K562 (cell line): ENCODE data around the gene CCSER1. TPM values are rescaled to one million over a fixed set of nuclear protein-coding genes. Genes with fewer than 3 reads are reported as not detected.

ENCODE experiments used
- ATAC-seq: fragments of 200-7000 bp; cut with Tn5 transposase; 3 replicates; pipeline ENCODE4 v1.9.1; 2020; ENCODE audit warnings: moderate library complexity
- BruUV-seq: library from RNA; stranded (reverse); fragments of 400-500 nt; replicated peaks from 2 replicates; lab custom pipeline; 2021; lab: Mats Ljungman, UMichigan
- CTCF ChIA-PET: fragments of 300-600 bp; formaldehyde crosslinking; extraction: SDS; loops from one replicate; lab custom pipeline; 2021; ENCODE audit warnings: low intra/inter-chr PET ratio; lab: Yijun Ruan, JAX
- POLR2A ChIA-PET: fragments of 300-600, 350-650 bp; sonication (Branson Sonifier 250); formaldehyde crosslinking; extraction: SDS; loops from one replicate; lab custom pipeline; 2021; ENCODE audit warnings: antibody characterized with exemption, inconsistent platforms; lab: Yijun Ruan, JAX
- DNase-seq, 4 experiments: peaks; one replicate each; pipeline versions ENCODE4 v3.0.0 to v3.0.0-alpha.2; 2011 to 2018; ENCODE audit warnings: low spot score in 3 of 4, mixed read lengths in 3 of 4; ENCODE audit errors: extremely low read depth in 1 of 4
- FAIRE-seq: peaks from 2 replicates; lab custom pipeline; 2011; peaks lifted over from hg19 to GRCh38; lab: Jason Lieb, UNC
- H2AFZ ChIP-seq: 2 replicates; pipeline ENCODE4 v1.6.0; 2011; ENCODE audit warnings: low read depth, low read length, control low read depth, inconsistent platforms
- H3K27ac ChIP-seq: fragments of 200-600 bp; 3 replicates; pipeline ENCODE4 v1.8.0; 2011; ENCODE audit warnings: low read depth, mild to moderate bottlenecking, control low read depth, inconsistent platforms, low read length, moderate library complexity, mixed read lengths; ENCODE audit errors: extremely low read depth
- H3K27me3 ChIP-seq, 2 experiments: fragments of 300-600 bp in 1 of 2; 2 replicates in 1 of 2; 3 replicates in 1 of 2; pipeline versions ENCODE4 v1.6.0 to v1.8.0; 2011; ENCODE audit warnings: inconsistent platforms in 2 of 2, low read length in 2 of 2, mild to moderate bottlenecking in 1 of 2, mixed read lengths in 1 of 2, moderate library complexity in 1 of 2; ENCODE audit not compliant: control insufficient read depth in 2 of 2, insufficient read depth in 2 of 2
- H3K36me3 ChIP-seq: fragments of 300-600 bp; 3 replicates; pipeline ENCODE4 v1.8.0; 2011; ENCODE audit warnings: mild to moderate bottlenecking, low read length, inconsistent platforms; ENCODE audit not compliant: control insufficient read depth, insufficient read depth
- H3K4me1 ChIP-seq, 2 experiments: fragments of 200-600 bp in 1 of 2; replicated peaks in 1 of 2; 2 replicates in 1 of 2; 3 replicates in 1 of 2; pipeline versions ENCODE4 v1.5.1 to v1.8.0; 2011; ENCODE audit warnings: inconsistent platforms in 2 of 2, low read length in 2 of 2, mild to moderate bottlenecking in 1 of 2, mixed read lengths in 1 of 2, moderate library complexity in 1 of 2; ENCODE audit not compliant: control insufficient read depth in 2 of 2, insufficient read depth in 2 of 2
- H3K4me2 ChIP-seq: 2 replicates; pipeline ENCODE4 v1.6.1; 2011; ENCODE audit warnings: low read length, control low read depth, inconsistent platforms, mixed read lengths; ENCODE audit not compliant: insufficient read depth
- H3K4me3 ChIP-seq: fragments of 200-600 bp; sonication (generic), shearing (Covaris generic); 2 replicates; pipeline ENCODE4 v1.5.1; 2016; ENCODE audit warnings: control low read depth, inconsistent platforms
- H3K79me2 ChIP-seq: fragments of 200-600 bp; 3 replicates; pipeline ENCODE4 v1.8.0; 2011; ENCODE audit warnings: low read length, inconsistent platforms; ENCODE audit not compliant: control insufficient read depth, insufficient read depth
- H3K9ac ChIP-seq, 2 experiments: 2 replicates each; pipeline versions ENCODE4 v1.6.0 to v1.6.1; 2011; ENCODE audit warnings: low read depth in 2 of 2, low read length in 2 of 2, control low read depth in 1 of 2, inconsistent platforms in 1 of 2, mild to moderate bottlenecking in 1 of 2, mixed read lengths in 1 of 2; ENCODE audit not compliant: insufficient read depth in 1 of 2
- H3K9me1 ChIP-seq: one replicate; pipeline ENCODE4 v1.6.0; 2011; ENCODE audit warnings: inconsistent platforms, mild to moderate bottlenecking, low read length, moderate library complexity; ENCODE audit not compliant: control insufficient read depth, insufficient read depth
- H3K9me3 ChIP-seq: replicated peaks from 2 replicates; pipeline ENCODE4 v1.5.1; 2011; ENCODE audit warnings: low read depth, low read length, inconsistent platforms; ENCODE audit not compliant: control insufficient read depth, insufficient read depth
- H4K20me1 ChIP-seq: replicated peaks from 2 replicates; pipeline ENCODE4 v1.6.1; 2011; ENCODE audit warnings: low read length, inconsistent platforms, mixed read lengths; ENCODE audit not compliant: control insufficient read depth, insufficient read depth
- FOXA1 ChIP-seq: fragments of 450-650 bp; IDR thresholded peaks from 2 replicates; pipeline ENCODE4 v1.6.1; 2016; ENCODE audit warnings: mild to moderate bottlenecking, borderline replicate concordance
- FOXJ3 ChIP-seq: sonication (generic); formaldehyde crosslinking; IDR thresholded peaks from 2 replicates; pipeline ENCODE4 v1.4.0; 2020; ENCODE audit warnings: mild to moderate bottlenecking, missing genetic modification reagents
- FOXP4 ChIP-seq: sonication (generic); formaldehyde crosslinking; IDR thresholded peaks from 2 replicates; pipeline ENCODE4 v1.8.0; 2022; ENCODE audit warnings: mild to moderate bottlenecking, missing genetic modification reagents, borderline replicate concordance
- KAT2B ChIP-seq: IDR thresholded peaks from one replicate; pipeline ENCODE4 v1.6.1; 2012; ENCODE audit warnings: low read depth, mild to moderate bottlenecking, control low read depth, inconsistent platforms, low read length, moderate library complexity
- KAT8 ChIP-seq: fragments of 450-650 bp; IDR thresholded peaks from 2 replicates; pipeline ENCODE4 v1.6.1; 2016; ENCODE audit warnings: low read depth, mild to moderate bottlenecking
- MAFK ChIP-seq: IDR thresholded peaks from 2 replicates; pipeline ENCODE4 v1.6.1; 2011; ENCODE audit warnings: low read length, improper control_type of control experiment
- MTA1 ChIP-seq: fragments of 450-650 bp; IDR thresholded peaks from 2 replicates; pipeline ENCODE4 v1.6.1; 2017; ENCODE audit warnings: borderline replicate concordance
- NFE2L1 ChIP-seq: fragments of 450-650 bp; IDR thresholded peaks from 2 replicates; pipeline ENCODE4 v1.6.1; 2016; ENCODE audit warnings: missing genetic modification characterization, low read depth, mild to moderate bottlenecking, missing compliant biosample characterization, moderate library complexity, borderline replicate concordance
- POLR2AphosphoS5 ChIP-seq: IDR thresholded peaks from 2 replicates; pipeline ENCODE4 v1.6.1; 2011; ENCODE audit warnings: mild to moderate bottlenecking, low read depth, low read length, moderate library complexity; ENCODE audit not compliant: control insufficient read depth, insufficient read depth
- SLC30A9 ChIP-seq: fragments of 250-450 bp; sonication (Bioruptor Pico); IDR thresholded peaks from 2 replicates; pipeline ENCODE4 v1.8.0; 2022; ENCODE audit warnings: mild to moderate bottlenecking, moderate library complexity
- TEAD1 ChIP-seq, 2 experiments: fragments of 450-650 bp in 1 of 2; sonication (generic) in 1 of 2; formaldehyde crosslinking; IDR thresholded peaks; 2 replicates each; pipeline versions ENCODE4 v1.4.0 to v1.8.0; 2020 to 2022; ENCODE audit warnings: mild to moderate bottlenecking in 2 of 2, missing genetic modification reagents in 1 of 2
- USF2 ChIP-seq: sonication (generic); formaldehyde crosslinking; IDR thresholded peaks from 2 replicates; pipeline ENCODE4 v1.5.0; 2020; ENCODE audit warnings: missing genetic modification reagents
- ZFX ChIP-seq: sonication (generic); formaldehyde crosslinking; IDR thresholded peaks from 2 replicates; pipeline ENCODE4 v1.8.0; 2022; ENCODE audit warnings: mild to moderate bottlenecking, missing genetic modification reagents, moderate library complexity
- ZNF133 ChIP-seq: fragments of 250-450 bp; sonication (Bioruptor Pico); IDR thresholded peaks from 2 replicates; pipeline ENCODE4 v1.4.0; 2020; ENCODE audit warnings: mild to moderate bottlenecking
- ZNF253 ChIP-seq: fragments of 250-450 bp; sonication (Bioruptor Pico); conservative IDR thresholded peaks from 2 replicates; pipeline ENCODE4 v1.6.1; 2021; ENCODE audit warnings: mild to moderate bottlenecking
- ZNF395 ChIP-seq: fragments of 200-800 bp; sonication (Bioruptor generic); IDR thresholded peaks from 2 replicates; pipeline ENCODE4 v1.6.1; 2017; ENCODE audit warnings: missing genetic modification characterization, missing compliant biosample characterization
- ZNF584 ChIP-seq: fragments of 200-800 bp; sonication (Bioruptor generic); IDR thresholded peaks from 2 replicates; pipeline ENCODE4 v1.6.1; 2016; ENCODE audit warnings: low read depth, mild to moderate bottlenecking, missing genetic modification characterization, missing compliant biosample characterization
- ZNF764 ChIP-seq: fragments of 250-450 bp; sonication (Bioruptor Pico); IDR thresholded peaks from 2 replicates; pipeline ENCODE4 v1.4.0; 2020; ENCODE audit warnings: low read depth, mild to moderate bottlenecking, moderate library complexity
- WGBS: fragments of 100-300 bp; shearing (Covaris generic); methylation state at CpG from one replicate; pipeline ENCODE4 v1.1.6; 2016; ENCODE audit warnings: low coverage, mixed read lengths; ENCODE audit not compliant: insufficient coverage; ENCODE audit errors: missing lambda C conversion rate; 5-methylcytosine and 5-hydroxymethylcytosine counted together
- in situ Hi-C: fragments of 300-500 bp; cut with MboI; formaldehyde crosslinking; loops from 4 replicates; pipeline ENCODE4 v1.15.0; 2018; ENCODE audit warnings: inconsistent platforms, mixed read lengths
- intact Hi-C: fragments of 100-400 bp; cut with micrococcal nuclease; formaldehyde crosslinking; loops from 2 replicates; pipeline ENCODE4 v1.14.2; 2022
- polyA plus RNA-seq, 8 experiments: library from polyadenylated mRNA; depleted of rRNA in 4 of 8; stranded (reverse) in 5 of 8; unstranded in 3 of 8; fragments of >200 nt; fragmentation: Nextera tagmentation in 2 of 8; fragmentation: Illumina TruSeq in 1 of 8; extraction: Ambion mirVana in 2 of 8; extraction: Trizol in 1 of 8; gene quantifications; 2 replicates each; pipeline versions ENCODE4 v1.2.1 to v1.2.3, GENCODE V29; 2011 to 2014; ENCODE audit warnings: inconsistent platforms in 1 of 8, missing spikeins in 1 of 8
- total RNA-seq, 7 experiments: library from RNA; depleted of rRNA in 6 of 7; stranded (reverse); fragments of >200 nt in 6 of 7; fragmentation: Illumina TruSeq in 2 of 7; extraction: Trizol in 2 of 7; gene quantifications; 2 replicates each; pipeline versions ENCODE4 v1.2.1 to v1.2.3, GENCODE V29; 2011 to 2021; ENCODE audit warnings: low replicate concordance in 1 of 7

The CCSER1 gene
- total and polyA plus RNA-seq, 9 of the 15 experiments (the other 6 are each of a cell fraction or from before 2014, with no cell fraction given): not detected

- TF ChIP-seq ZFX (CRISPR knock-in tag): no peak
- no peak for TF ChIP-seq FOXA1
- no peak for TF ChIP-seq ZNF253 (CRISPR knock-in tag)
- TF ChIP-seq NFE2L1 (tag): no peak
- no peak for TF ChIP-seq MTA1
- no peak for TF ChIP-seq POLR2AphosphoS5
- TF ChIP-seq MAFK: no peak
- no peak for TF ChIP-seq ZNF133 (CRISPR knock-in tag)
Measured at GRCh38 chr4:90145319-90145718, 18.1 kb downstream of the CCSER1 start (continued).

- WGBS: 2% methylated on average over 5 of the region's 5 CpGs
- no peaks in the 10 kb centered on the region for H3K9me1 ChIP-seq
- H3K9me3 ChIP-seq: no peaks in the 10 kb centered on the region
- ChIA-PET CTCF (no interaction called here), POLR2A (no interaction called here)
- H3K27ac ChIP-seq: no peak overlapping the region
- in situ Hi-C loops: no loop called here
- H3K27me3 ChIP-seq: no peaks in the 10 kb centered on the region
- no peak overlapping the region for H3K4me3 ChIP-seq
- no peaks in the 10 kb centered on the region for H3K4me1 ChIP-seq
- ATAC-seq (no peak), DNase-seq (no peak), FAIRE-seq (no peak)
- no peaks in the 10 kb centered on the region for H4K20me1 ChIP-seq
- no peaks in the 10 kb centered on the region for H3K36me3 ChIP-seq
- no peak overlapping the region for H3K9ac ChIP-seq
- H3K79me2 ChIP-seq: no peaks in the 10 kb centered on the region
- no peak overlapping the region for H2AFZ ChIP-seq
- intact Hi-C loops: no loop called here
- no TSS peak for BruUV-seq
- no peak overlapping the region for H3K4me2 ChIP-seq
- TF ChIP-seq SLC30A9 (CRISPR knock-in tag) (no peak), USF2 (CRISPR knock-in tag) (no peak), KAT2B (no peak), ZNF395 (CRISPR knock-in tag) (no peak), FOXJ3 (CRISPR knock-in tag) (no peak), FOXP4 (CRISPR knock-in tag) (no peak), TEAD1 (CRISPR knock-in tag; IDR thresholded peaks at IDR 0.05) (no peak), ZNF764 (CRISPR knock-in tag) (no peak), ZNF584 (CRISPR knock-in tag) (no peak), KAT8 (no peak)
Measured at GRCh38 chr4:90146306-90146705, 19.1 kb downstream of the CCSER1 start.
